DMS153 treated with DMSO at 0.1 percent for 48 hours (cell line): Measurements from ENCODE around the gene RFX7.
"Not testable (repeated sequence)": the region's sequence is repeated elsewhere in the genome, so short reads cannot be mapped to it uniquely, and the experiment has no call there.

ENCODE experiments used
- DNase-seq: peaks from one replicate; lab custom pipeline; 2025; ENCODE audit not compliant: unreplicated experiment; lab: John Stamatoyannopoulos, UW

RFX7 gene

DNA sequence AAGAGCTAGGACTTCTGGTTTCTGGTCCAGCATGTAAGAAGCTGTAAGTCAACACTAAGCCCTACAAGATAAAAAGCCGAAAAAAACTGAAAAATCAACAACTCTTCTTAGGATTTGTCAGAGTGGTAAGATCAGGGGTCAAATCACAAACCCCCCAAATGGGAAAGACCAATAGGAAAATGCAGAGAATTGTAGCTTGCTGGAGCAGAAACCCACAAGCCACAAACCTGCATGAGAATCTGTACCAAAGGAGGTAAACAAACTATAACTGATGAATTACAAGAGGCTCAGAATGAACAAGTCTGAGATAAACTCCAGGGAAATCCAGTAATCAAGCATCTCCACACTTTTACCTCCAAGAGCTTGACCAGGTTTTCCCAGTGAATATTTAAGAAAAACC is 36.0 kb downstream of the RFX7 start:
- no peak for DNase-seq

- no peak for DNase-seq
Observed at GRCh38 chr15:56207092-56207491, 36.6 kb downstream of the RFX7 start.

GRCh38 chr15:56205061-56205876 is 38.4 kb downstream of the RFX7 start:
- DNase-seq, result no peak

DNA sequence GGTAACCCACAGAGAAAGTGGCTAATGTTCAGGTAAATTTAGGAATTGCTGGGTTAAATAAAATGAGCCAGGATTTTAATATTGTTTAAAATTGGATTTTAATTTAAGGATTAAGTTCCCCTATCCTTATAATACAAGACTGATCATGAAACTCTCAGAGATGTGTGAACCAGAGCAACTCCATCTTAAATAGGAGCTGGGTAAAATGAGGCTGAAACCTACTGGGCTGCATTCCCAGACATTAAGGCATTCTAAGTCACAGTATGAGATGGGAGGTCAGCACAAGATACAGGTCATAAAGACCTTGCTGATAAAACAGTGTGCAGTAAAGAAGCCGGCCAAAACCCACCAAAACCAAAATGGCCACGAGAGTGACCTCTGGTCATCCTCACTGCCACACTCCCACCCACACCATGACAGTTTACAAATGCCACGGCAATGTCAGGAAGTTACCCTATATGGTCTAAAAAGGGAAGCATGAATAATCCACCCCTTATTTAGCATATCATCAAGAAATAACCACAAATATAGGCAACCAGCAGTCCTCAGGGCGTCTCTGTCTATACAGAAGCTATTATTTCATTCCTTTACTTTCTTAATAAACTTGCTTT is 40.3 kb downstream of the RFX7 start:
- not testable (repeated sequence) for DNase-seq

GRCh38 chr15:56202701-56203100 is 41.0 kb downstream of the RFX7 start:
- no peak for DNase-seq

DNA sequence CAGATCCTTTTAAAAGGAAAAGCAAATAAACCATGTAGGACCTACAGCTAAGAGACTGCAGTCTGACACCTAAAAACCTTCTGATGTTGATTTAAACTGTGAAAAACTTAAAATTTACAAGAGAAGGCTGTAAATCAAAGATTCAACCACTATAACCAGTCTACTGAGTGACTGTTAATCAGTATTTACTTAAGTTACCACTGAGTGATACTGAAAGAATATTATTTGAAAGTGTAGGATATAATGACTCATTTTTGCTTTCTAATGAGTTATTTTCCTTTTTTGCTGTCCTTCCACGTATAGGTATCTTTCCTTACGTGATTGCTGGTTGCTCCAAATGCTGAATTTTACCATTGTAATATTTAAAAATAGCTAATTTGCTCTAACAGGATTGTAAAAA is 44.6 kb downstream of the RFX7 start:
- DNase-seq, result no peak

GRCh38 chr15:56194035-56194434 is 49.6 kb downstream of the RFX7 start:
- no peak for DNase-seq

DNA sequence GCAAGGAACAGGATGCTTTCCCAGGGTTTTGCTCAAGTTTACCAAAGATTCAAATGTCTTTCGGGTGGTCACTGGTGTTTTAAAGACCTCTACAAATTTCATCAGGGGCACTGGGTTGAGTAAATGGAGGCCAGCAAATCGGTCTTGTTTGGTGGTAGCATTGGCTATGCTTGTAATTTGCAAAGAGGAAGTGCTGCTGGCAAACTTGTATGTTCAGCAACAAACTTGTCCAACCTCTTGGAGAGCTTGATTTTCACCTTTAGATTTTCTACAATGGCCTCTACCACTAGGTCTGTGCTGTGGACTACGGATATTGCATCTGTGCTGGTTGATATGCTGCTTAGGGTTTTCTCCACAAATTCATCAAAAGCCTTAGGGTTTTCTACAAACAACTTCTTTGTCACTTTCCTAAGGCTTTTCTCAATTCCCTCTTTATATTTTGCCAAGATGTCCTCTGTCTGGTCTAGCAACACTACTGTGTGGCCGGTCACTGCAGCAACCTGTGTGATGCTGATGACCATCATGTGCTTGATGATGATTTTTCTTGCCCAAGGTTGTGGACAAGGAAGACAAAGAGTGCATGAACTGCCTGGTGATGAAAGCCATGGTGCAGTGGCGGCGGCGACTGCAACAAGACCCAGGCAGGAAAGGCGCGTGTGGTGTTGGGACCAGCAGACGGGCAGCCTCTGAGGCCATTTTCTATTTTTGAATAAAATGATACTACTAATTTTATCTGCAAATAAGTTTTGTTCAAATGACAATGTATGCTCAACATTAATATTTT is 50.8 kb downstream of the RFX7 start:
- no peak for DNase-seq

DNA sequence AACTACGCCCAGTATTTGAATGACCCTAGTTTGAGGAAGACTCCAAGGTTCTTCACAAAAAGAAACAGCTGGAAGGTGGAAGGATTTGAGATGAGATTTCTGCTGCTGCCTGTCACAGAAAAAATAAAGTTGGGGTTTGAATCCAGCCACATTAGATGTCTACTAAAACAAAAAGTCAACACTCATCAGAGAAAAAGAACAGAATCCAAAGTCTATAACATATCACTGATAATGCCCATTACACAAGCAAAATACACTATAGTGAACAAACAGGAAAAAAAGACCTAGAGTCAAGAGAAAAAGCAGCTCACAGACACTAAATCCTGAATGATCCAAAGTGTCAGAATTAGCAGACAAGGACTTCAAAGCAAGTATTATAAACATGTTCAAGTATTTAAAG is 56.0 kb downstream of the RFX7 start:
- no peak for DNase-seq

GRCh38 chr15:56185980-56186379 is 57.7 kb downstream of the RFX7 start:
- DNase-seq, result no peak

GRCh38 chr15:56184516-56184915 is 59.2 kb downstream of the RFX7 start:
- no peak for DNase-seq

GRCh38 chr15:56180851-56181250 is 62.8 kb downstream of the RFX7 start:
- DNase-seq, result no peak

GRCh38 chr15:56176996-56177395 is 66.7 kb downstream of the RFX7 start:
- DNase-seq, result no peak

DNA sequence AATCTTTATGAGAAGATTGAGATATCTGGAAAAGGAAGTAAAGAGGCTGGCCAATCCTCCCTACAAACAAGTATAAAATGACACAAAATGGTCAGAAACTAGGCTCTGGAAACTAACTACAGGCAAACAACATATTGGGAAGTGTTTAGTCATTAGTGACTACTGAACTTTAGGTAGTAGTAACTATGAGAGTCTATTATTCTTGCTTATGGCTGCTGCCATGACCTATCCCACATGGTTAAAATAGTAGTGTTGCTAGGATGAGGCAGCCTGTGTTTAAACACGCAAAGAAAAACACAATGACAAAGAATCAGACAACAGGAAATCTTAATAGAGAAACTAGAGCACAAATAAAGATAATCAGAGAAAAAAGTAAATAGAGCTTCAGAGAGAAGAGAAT is 67.9 kb downstream of the RFX7 start:
- DNase-seq, result no peak

- no peak for DNase-seq
Observed at GRCh38 chr15:56174649-56175048, 69.0 kb downstream of the RFX7 start.

- DNase-seq, result no peak
Observed at GRCh38 chr15:56168394-56168793, 75.3 kb downstream of the RFX7 start.

- DNase-seq, result no peak
Observed at GRCh38 chr15:56165234-56165633, 78.4 kb downstream of the RFX7 start.

- DNase-seq, result no peak
Observed at GRCh38 chr15:56160966-56161365, 82.7 kb downstream of the RFX7 start.

DNA sequence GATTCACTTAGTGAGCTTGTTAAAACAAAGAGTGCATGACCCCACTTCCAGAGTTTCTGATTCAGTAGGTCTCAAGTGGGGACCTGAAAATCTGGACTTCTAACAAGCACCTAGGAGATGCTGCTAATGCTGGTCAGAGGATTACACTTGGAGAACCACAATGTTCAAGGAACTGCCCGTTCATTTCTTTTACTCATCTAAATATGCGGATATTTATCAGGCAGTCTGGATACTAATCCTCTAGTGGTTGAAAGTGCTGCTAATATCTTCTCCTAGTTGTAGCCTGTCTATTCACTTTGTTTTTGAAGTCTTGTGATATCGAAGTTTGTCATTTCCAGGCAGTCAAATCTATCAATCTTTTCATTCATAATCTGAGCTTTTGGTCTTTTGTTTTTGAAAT is 86.8 kb downstream of the RFX7 start:
- no peak for DNase-seq

- DNase-seq, result not testable (repeated sequence)
Observed at GRCh38 chr15:56155278-56155677, 88.4 kb downstream of the RFX7 start.

GRCh38 chr15:56154768-56155167 is 88.9 kb downstream of the RFX7 start:
- not testable (repeated sequence) for DNase-seq

DNA sequence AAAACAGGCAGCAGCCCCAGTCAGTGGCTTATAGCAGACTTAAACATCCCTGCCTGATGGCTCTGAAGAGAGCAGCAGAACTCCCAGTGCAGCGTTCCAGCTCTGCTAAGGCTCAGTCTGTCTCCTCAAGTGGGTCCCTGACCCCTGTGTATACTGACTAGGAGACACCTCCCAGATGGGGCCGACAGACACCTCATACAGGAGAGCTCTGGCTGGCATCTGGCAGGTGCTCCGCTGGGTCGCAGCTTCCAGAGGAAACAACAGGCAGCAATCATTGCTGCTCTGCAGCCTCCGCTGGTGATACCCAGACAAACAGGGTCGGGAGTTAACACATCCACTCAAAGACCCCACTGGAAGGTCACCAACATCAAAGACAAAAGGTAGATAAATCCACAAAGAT is 93.5 kb downstream of the RFX7 start:
- no peak for DNase-seq
